Stimulated activated CD4-positive, alpha-beta T cell treated with anti-CD3 and anti-CD28 coated beads, Interleukin-1b, Interleukin-23, amount 100 ng/mL, for 1 hour (primary cell): Measurements from ENCODE around the gene RGP1.

Experiments used
- DNase-seq, 2 donors: peaks; one replicate each; pipeline ENCODE4 v3.0.0-alpha.2; 2020; ENCODE audit warnings: low read depth in 2 of 2

RGP1 gene

GRCh38 chr9:35806101-35806500, 57.0 kb downstream of the RGP1 start:
- no peak for DNase-seq
